ENCODE data around the gene ZDHHC14.

ZDHHC14 gene

DNA sequence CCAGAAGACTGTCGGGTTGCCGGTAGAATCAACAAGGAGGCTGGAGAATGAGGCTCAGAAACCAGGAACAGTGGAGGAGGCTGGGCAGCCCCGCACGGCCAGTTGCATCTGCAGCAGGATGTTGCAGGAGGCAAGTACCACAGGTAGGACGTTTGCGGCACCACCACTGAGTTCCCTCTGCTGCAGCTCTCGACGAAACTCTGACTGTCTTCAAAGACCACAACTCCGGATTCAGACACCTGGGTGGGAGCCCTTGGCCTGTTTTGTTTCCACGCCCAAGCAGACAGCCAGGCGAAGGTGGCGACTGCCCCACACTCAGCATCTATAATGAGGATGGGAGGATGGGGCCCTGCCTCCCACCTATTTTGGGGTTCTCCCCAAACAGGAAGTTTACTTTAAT lies 218.2 kb downstream of the ZDHHC14 start:
- no peak for DNase-seq (ENCODE audit: low spot score)

DNA sequence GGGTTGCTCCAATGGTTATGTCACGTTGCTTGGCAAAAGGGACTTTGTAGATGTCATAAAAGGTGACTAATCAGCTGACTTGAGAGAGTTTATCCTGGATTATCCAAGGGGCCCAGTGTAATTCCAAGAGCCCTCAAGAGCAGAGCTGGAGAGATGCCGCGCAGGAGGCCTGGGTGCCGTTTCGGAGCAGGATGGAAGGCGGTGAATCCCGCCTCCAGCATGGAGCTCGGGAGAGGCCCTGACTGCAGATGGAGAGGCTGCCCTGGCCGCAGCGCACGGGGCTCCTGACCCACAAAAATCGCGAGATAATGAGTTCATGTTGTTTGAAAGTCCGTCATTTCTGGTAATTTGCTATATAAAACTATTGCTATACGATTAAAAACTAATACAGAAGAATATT lies 219.8 kb downstream of the ZDHHC14 start:
- no peak for DNase-seq (ENCODE audit: low spot score)

DNA sequence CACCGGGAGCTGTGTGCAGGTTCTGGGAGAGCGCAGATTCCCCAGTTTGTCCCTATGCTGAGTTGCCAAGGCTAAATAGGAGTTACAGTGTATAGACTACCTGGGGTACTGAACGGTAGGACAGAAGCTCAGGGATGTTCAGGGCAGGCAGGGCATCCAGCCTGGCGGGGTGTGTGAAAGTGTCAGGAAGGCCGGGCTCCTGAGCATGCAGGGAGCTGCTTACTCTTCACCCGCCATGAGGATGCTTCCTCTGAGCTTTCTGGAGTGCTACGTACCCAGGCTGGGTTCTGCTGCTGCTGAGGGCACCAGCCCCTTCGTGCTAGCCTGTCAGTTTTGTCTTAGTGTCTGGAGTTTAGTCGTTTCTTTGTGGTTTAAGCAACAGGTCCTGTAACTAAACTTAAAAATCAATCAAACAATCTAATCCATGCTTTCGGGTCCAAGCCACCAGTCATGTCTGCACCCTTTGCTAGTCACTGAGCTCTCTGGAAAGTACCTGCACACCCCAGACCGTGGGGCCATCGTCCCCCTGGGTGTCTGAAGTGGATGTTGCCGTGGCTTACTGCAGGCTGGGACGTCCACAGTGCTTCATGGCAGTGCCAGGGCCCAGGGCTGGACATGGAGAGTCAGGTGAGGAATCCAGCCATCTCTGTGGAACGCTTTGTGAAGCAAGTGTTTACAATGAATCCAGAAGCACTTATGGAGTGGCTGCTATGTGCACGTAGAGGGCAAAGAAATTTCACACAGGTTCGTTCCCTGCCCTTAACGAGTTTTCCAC lies 221.7 kb downstream of the ZDHHC14 start:
- DNase-seq (ENCODE audit: low spot score) = no peak

- DNase-seq (ENCODE audit: low spot score) = no peak
Observed at GRCh38 chr6:157603314-157603940, 222.4 kb downstream of the ZDHHC14 start.

- no peak for DNase-seq (ENCODE audit: low spot score)
Observed at GRCh38 chr6:157603971-157604370, 223.0 kb downstream of the ZDHHC14 start.

DNA sequence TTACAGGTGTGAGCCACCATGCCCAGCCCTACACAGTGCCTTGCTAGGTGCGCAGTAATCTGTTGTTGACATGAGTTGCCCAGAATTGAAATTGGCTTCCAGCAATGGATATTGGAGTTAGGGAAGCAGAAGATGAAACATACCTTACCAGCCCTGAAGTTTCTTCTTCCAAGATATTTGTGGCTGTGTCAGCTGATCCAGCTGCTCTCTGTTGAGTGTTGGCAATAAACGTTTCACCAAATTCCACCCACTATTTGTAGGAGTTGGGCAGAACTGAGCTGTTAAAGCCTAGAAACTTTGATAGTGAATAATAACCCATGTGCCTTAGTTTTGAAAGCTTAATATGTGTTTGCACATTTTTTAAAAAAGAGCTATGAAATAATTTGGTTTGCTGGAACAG lies 223.8 kb downstream of the ZDHHC14 start:
- DNase-seq (ENCODE audit: low spot score) = no peak

- no peak for DNase-seq (ENCODE audit: low spot score)
Observed at GRCh38 chr6:157605484-157605883, 224.5 kb downstream of the ZDHHC14 start.

DNA sequence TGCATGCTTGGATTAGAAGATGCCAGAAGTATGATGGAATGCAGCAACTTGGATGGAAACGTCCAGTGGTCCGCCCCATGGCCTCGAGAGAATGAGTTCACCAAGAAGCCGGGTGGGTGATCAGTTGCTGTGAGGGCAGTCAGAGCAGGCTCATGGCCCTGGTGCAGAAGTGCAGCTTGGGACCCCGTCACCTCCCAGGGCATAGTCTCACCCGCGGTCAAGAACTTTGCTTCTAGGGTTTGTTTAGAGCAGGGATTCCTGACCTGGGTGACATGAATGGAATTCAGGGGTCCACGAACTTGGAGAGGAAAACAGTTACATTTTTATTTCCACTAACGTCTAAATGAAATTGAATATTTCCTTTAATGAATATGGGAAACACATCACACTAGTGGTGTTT lies 225.5 kb downstream of the ZDHHC14 start:
- DNase-seq (ENCODE audit: low spot score) = no peak

GRCh38 chr6:157607317-157608109 lies 226.5 kb downstream of the ZDHHC14 start:
- no peak for DNase-seq (ENCODE audit: low spot score)

DNA sequence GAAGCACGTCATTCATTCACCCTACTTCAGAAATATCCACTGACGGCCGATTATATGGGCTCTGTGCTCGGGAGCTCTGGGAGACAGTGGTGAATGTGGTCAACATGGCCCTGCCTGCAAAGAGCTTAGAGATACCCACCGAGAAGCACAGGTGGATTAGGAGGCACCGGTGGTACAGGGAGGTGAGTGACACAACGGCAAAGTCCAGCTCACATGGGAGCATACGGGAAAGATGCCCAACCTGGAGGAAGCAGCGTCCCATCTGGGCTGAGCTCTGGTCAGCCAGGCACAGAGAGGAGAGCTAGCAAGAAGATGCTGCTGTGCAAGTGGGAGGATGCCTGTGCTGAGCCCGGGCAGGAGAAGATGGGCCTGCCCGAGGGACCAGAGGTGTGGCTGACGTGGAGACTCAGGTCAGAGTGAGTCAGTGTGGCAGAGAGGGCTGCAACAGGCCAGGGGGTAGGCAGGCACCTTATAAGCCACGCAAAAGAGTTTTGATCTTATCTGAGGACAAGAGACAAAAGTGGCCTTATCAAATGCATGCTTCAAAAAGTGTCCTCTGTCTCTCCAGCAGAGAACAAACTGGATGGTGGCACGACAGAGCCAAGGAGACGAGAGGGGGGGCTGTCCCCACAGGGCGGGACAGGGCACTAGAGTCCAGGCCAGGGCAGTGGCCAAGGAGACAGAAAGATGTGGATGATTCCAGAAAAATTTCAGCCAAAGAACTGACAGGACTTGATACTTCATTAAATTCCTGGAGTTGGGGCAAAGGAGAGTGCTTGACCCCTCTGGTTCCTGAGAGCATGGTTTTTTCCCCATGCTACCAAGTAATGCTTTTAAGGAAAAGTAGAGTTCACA lies 227.5 kb downstream of the ZDHHC14 start:
- no peak for DNase-seq (ENCODE audit: low spot score)

GRCh38 chr6:157609117-157609516 lies 228.1 kb downstream of the ZDHHC14 start:
- DNase-seq (ENCODE audit: low spot score) = no peak

DNA sequence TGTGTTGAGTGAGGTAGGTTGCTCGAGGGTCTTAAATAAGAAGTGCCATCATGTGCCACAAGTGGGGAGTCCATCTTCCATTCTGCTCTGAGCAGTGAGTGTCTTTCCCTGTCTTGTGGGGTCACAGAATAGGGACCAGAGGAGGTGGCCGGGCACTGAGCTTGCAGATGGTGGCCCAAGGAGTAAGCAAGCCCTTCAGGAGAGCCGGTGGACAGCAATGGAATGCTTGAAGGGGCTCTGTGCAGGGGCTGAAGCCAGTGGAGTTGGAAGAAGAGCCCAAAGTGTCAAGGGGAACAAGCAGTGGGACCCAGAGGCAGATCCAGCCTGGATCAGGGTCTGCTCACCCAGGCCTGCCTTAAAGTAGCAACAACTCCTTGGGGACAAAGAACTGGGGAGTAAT lies 228.6 kb downstream of the ZDHHC14 start:
- no peak for DNase-seq (ENCODE audit: low spot score)

DNA sequence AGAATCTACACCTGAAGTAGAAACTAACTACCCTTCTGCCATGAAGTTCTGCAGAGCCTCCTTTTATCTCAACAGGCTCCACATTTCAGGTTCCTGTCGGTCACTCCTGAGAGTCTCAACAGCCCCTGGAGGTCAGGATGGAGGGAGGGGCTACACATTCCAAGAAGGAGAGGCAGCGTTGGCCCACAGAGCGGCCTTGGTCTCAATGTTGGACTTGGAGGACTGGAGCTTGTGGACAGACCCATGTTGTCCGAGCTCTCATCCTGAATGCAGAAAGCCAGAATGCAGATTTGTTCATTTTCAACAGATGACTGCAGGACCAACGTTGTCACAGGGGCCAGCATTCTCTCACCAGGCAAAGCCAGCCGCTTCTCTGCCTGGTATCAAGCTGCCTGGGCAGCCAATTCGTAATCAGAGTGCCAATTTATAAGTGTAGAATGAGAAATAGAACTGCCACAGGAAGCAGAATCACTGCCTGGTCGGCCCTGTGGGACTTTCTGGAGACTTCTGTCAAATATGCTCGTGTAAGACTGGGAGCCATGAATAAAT lies 229.5 kb downstream of the ZDHHC14 start:
- DNase-seq (ENCODE audit: low spot score) = no peak

DNA sequence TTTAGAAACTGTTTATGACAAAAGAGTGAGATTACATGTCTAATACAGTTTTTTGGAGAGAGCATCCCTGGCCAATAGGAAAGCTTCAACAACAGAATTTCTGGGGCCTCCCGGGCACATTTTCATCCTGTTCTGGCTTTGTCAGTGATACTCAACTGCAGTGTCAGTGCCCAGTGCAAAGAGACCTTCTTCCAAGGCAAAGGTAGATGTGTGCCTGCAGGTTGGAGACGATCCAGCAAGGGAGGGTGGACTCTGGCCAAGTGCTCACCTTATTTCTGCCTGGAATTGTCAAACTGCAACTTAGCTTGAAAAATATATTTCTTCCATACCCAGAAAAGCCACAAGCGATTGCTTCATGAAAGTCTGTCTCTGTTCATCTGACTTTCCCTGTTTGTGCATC lies 230.4 kb downstream of the ZDHHC14 start:
- DNase-seq (ENCODE audit: low spot score) = no peak

DNA sequence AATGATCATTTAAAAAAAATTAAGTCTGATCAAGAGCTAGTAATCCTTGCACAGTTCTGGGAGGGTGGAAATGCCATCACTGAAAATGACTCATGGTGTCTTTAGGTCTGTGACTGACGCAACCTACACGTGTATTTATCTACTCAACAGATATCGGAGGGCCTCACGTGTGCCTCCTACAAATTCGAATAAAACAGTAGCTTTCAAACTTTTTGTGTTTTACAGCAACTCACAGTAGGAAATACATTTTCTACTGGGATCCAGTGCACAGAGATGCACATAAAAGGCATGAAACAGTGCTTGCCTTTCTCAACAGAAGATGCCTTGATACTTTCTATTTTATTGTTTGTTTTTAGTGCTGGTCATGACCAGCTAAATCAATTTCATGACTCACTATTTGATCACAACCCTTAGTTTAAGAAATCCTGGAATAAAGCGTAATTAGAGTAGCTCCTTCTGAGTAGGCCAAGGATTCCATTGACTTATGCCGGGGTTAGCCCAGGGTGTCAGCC lies 232.1 kb downstream of the ZDHHC14 start:
- no peak for DNase-seq (ENCODE audit: low spot score)

GRCh38 chr6:157614026-157614568 lies 233.1 kb downstream of the ZDHHC14 start:
- DNase-seq (ENCODE audit: low spot score) = no peak

DNA sequence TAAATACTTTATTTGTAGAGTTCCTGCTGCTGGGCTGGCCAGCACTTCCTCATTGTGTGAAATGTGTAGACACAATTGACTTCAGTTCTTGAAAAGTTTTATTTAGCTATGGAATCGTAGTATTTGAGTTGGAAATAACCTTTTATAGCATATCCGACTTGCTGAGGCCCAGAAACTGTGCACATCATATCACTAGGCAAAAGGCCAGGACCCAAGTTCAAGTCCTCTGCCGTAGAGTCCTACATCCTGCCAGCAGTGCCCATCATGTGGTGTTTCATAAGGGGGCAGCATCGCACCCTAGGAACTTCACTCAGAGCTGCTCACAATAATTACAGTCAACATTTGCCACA lies 234.4 kb downstream of the ZDHHC14 start:
- no peak for DNase-seq (ENCODE audit: low spot score)

- no peak for DNase-seq (ENCODE audit: low spot score)
Observed at GRCh38 chr6:157615951-157616350, 235.0 kb downstream of the ZDHHC14 start.

DNA sequence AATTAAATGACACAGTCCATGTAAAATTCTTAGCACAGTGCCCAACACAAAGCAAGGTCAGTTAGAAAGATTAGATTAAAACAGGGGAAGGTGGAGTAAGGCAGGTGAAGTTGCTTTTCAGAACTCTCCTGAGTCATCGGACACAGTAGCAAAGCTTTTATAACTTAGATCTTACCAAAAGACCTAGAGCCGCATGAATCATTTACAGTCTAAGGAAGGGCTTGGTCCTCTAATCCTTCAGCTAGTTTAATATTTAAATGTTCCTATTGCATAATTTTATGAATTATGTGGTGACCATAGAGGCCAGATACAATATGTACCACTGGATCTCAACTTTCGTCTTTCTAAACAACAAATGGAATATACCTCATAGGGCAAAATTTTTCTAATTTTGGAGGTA lies 240.0 kb downstream of the ZDHHC14 start:
- DNase-seq (ENCODE audit: low spot score) = no peak

DNA sequence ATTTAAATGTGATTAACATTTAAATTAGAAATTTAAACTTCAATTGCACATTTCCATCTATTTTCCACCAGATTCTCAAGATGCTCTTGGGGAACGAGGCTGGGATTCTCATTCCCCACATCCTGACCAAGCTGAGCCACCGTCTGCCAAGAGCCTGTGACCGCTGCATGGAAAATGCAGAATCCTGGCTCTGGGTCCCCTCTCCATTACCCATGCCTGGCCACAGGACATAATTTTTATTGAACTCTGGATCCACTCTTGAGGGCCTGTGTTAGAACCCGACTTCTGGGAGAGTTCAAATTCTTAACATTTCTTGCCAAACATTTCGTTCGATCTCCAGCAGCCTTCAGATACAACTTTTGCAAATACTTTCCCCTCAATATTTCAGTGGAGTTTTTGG lies 240.4 kb downstream of the ZDHHC14 start:
- no peak for DNase-seq (ENCODE audit: low spot score)

DNA sequence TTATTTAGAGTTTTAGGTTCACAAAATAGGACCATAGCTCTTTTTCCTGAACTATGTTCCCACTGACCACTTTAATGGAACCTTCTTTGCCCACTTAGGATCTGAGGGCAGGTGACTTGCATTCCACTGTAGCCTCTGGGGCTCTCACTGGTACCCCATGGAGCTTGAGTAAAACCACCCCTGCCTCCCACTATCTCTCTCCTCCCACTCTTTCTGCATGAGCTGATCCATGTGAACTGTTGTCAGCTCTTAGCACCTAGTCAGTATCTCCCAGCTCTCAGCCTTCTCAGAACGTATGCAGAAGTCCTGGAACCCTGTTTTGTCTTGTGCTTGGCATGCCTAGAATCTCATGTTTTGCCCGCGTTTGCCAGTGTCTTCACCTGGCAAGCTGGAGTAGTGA lies 241.4 kb downstream of the ZDHHC14 start:
- DNase-seq (ENCODE audit: low spot score) = no peak
